ENCODE measurements around the gene UPF2. TPM values are rescaled to one million over a fixed set of nuclear protein-coding genes. Genes with fewer than 3 reads are reported as not detected.

Gene UPF2
- total and polyA plus RNA-seq, 2 of the 13 experiments (the other 11 are each of a cell fraction or from before 2014, with no cell fraction given) = 6.2 to 14.5 TPM

GRCh38 chr10:11875494-11876281 is 166.9 kb downstream of the UPF2 start (continued):
- TF ChIP-seq, protein P1, sequence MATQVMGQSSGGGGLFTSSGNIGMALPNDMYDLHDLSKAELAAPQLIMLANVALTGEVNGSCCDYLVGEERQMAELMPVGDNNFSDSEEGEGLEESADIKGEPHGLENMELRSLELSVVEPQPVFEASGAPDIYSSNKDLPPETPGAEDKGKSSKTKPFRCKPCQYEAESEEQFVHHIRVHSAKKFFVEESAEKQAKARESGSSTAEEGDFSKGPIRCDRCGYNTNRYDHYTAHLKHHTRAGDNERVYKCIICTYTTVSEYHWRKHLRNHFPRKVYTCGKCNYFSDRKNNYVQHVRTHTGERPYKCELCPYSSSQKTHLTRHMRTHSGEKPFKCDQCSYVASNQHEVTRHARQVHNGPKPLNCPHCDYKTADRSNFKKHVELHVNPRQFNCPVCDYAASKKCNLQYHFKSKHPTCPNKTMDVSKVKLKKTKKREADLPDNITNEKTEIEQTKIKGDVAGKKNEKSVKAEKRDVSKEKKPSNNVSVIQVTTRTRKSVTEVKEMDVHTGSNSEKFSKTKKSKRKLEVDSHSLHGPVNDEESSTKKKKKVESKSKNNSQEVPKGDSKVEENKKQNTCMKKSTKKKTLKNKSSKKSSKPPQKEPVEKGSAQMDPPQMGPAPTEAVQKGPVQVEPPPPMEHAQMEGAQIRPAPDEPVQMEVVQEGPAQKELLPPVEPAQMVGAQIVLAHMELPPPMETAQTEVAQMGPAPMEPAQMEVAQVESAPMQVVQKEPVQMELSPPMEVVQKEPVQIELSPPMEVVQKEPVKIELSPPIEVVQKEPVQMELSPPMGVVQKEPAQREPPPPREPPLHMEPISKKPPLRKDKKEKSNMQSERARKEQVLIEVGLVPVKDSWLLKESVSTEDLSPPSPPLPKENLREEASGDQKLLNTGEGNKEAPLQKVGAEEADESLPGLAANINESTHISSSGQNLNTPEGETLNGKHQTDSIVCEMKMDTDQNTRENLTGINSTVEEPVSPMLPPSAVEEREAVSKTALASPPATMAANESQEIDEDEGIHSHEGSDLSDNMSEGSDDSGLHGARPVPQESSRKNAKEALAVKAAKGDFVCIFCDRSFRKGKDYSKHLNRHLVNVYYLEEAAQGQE (IDR thresholded peaks at IDR 0.05; ENCODE audit: borderline replicate concordance in 1 of 2, low read depth in 1 of 2, low read length in 2 of 2) = peak in 1 of 2 experiments; percentile 40; a peak in 2 of 4 replicates
- peak; percentile 82 for TF ChIP-seq MYC (CRISPR knock-in tag; IDR thresholded peaks at IDR 0.05; ENCODE audit: borderline replicate concordance)
- TF ChIP-seq, protein P2, sequence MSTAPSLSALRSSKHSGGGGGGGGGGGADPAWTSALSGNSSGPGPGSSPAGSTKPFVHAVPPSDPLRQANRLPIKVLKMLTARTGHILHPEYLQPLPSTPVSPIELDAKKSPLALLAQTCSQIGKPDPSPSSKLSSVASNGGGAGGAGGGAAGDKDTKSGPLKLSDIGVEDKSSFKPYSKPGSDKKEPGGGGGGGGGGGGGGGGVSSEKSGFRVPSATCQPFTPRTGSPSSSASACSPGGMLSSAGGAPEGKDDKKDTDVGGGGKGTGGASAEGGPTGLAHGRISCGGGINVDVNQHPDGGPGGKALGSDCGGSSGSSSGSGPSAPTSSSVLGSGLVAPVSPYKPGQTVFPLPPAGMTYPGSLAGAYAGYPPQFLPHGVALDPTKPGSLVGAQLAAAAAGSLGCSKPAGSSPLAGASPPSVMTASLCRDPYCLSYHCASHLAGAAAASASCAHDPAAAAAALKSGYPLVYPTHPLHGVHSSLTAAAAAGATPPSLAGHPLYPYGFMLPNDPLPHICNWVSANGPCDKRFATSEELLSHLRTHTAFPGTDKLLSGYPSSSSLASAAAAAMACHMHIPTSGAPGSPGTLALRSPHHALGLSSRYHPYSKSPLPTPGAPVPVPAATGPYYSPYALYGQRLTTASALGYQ (CRISPR knock-in tag; IDR thresholded peaks at IDR 0.05) = peak; percentile 88
- TF ChIP-seq FOXM1 (CRISPR knock-in tag; IDR thresholded peaks at IDR 0.05) = no peak; the same call in 1 of the 2 replicates
- peak; percentile 68 for TF ChIP-seq PATZ1 (CRISPR knock-in tag; IDR thresholded peaks at IDR 0.05)
- TF ChIP-seq, protein P3, sequence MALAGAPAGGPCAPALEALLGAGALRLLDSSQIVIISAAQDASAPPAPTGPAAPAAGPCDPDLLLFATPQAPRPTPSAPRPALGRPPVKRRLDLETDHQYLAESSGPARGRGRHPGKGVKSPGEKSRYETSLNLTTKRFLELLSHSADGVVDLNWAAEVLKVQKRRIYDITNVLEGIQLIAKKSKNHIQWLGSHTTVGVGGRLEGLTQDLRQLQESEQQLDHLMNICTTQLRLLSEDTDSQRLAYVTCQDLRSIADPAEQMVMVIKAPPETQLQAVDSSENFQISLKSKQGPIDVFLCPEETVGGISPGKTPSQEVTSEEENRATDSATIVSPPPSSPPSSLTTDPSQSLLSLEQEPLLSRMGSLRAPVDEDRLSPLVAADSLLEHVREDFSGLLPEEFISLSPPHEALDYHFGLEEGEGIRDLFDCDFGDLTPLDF (CRISPR knock-in tag; IDR thresholded peaks at IDR 0.05) = no peak; the same call in 1 of the 2 replicates
- TF ChIP-seq ZNF101 (CRISPR knock-in tag; IDR thresholded peaks at IDR 0.05; ENCODE audit: borderline replicate concordance, low read depth) = no peak
- TF ChIP-seq FOXJ3 (CRISPR knock-in tag; IDR thresholded peaks at IDR 0.05; ENCODE audit: borderline replicate concordance) = peak; percentile 94
- TF ChIP-seq YEATS2 (CRISPR knock-in tag; IDR thresholded peaks at IDR 0.05; ENCODE audit: borderline replicate concordance) = peak; percentile 28; the same call in 1 of the 2 replicates
- peak; percentile 66; the same call in 1 of the 2 replicates for TF ChIP-seq DRAP1 (CRISPR knock-in tag; IDR thresholded peaks at IDR 0.05)
- TF ChIP-seq ZMYM4 (CRISPR knock-in tag; IDR thresholded peaks at IDR 0.05) = peak; percentile 78
- TF ChIP-seq LRRFIP1 (CRISPR knock-in tag; conservative IDR thresholded peaks at IDR 0.05) = no peak
- TF ChIP-seq, protein P4, sequence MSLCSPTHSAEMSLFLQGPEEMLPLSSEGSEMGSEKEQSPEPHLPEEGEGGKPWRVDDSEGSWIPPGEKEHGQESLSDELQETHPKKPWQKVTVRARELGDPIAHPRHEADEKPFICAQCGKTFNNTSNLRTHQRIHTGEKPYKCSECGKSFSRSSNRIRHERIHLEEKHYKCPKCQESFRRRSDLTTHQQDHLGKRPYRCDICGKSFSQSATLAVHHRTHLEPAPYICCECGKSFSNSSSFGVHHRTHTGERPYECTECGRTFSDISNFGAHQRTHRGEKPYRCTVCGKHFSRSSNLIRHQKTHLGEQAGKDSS (CRISPR knock-in tag; IDR thresholded peaks at IDR 0.05; ENCODE audit: borderline replicate concordance, low read depth) = no peak
- no peak for TF ChIP-seq ZNF749 (CRISPR knock-in tag; IDR thresholded peaks at IDR 0.05; ENCODE audit: borderline replicate concordance)
